Measurements from ENCODE around the gene FAM240B.

- TF ChIP-seq CTCF (IDR thresholded peaks at IDR 0.05; ENCODE audit: low read length) (no peak), EZH2 (IDR thresholded peaks at IDR 0.05; ENCODE audit: borderline replicate concordance, low read length) (no peak)
Observed at GRCh38 chr9:38694676-38695075, 25.3 kb downstream of the FAM240B start.

Measured in OCI-LY1 (cell line).